ENCODE measurements around the gene DNAJC13.

Gene DNAJC13

DNA sequence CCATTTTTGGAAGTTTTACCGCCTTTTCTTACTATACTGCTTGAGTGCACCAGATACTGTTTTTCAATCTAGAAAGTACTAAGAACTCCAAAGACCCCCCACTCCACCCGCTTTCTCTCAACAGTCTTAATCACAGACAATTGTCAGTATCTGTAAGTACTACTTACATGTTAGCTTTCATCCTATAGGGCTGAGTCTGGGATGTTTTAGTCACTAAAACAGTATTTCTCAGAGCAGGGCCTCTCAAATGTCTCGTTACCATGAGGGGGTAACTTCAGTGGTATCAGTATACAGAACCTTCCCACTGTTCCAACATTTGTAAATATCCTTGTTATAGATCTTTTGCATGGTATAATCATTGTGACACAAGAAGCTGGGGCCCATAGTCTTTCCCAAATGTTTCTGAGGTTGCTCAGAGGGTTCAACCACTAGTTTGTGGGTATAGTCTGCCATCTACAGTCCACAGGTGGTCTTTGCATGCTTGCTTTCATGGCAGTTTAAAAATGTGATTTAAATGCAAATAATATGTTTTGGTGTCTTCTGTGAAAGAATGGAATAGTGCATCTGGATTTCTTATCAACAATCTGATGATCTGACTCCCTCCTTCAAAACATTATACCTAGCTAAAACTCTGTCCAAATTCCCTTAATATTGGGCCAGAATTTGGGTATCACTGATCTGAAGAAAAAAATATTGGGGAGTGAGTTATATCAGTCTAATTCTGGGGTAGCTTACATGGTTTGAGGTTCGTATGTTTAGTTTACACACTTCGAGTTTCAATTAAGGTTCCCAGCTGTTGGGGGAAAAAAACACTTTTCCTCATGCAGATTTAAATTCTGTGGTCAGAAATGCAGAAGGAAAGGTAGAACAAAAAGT, 18.0 kb upstream of the DNAJC13 start:
- DNase-seq (ENCODE audit: insufficient read length, low spot score), result no peak
- TF ChIP-seq, protein P1, sequence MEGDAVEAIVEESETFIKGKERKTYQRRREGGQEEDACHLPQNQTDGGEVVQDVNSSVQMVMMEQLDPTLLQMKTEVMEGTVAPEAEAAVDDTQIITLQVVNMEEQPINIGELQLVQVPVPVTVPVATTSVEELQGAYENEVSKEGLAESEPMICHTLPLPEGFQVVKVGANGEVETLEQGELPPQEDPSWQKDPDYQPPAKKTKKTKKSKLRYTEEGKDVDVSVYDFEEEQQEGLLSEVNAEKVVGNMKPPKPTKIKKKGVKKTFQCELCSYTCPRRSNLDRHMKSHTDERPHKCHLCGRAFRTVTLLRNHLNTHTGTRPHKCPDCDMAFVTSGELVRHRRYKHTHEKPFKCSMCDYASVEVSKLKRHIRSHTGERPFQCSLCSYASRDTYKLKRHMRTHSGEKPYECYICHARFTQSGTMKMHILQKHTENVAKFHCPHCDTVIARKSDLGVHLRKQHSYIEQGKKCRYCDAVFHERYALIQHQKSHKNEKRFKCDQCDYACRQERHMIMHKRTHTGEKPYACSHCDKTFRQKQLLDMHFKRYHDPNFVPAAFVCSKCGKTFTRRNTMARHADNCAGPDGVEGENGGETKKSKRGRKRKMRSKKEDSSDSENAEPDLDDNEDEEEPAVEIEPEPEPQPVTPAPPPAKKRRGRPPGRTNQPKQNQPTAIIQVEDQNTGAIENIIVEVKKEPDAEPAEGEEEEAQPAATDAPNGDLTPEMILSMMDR (IDR thresholded peaks at IDR 0.05; ENCODE audit: insufficient read depth, missing control alignments), result peak; percentile 77
- peak; percentile 35 for FAIRE-seq

DNA sequence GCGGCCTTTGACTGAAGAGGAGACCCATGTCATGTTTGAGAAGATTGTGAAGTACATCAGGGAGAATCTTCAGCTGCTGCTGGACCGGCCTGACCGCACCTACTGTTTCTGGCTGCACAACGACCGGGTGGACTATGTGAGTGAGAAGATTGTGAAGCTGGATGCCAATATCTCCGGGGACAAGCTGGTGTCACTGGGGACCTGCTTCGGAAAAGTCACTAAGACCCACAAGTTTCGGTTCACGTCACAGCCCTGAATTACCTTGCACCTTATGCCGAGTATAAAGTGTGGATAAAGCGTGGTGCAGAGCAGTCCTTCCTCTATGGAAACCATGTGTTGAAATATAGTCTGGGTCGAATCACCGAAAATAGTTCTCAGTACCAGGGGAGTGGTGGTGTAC, 16.0 kb upstream of the DNAJC13 start:
- no peak for FAIRE-seq

DNA sequence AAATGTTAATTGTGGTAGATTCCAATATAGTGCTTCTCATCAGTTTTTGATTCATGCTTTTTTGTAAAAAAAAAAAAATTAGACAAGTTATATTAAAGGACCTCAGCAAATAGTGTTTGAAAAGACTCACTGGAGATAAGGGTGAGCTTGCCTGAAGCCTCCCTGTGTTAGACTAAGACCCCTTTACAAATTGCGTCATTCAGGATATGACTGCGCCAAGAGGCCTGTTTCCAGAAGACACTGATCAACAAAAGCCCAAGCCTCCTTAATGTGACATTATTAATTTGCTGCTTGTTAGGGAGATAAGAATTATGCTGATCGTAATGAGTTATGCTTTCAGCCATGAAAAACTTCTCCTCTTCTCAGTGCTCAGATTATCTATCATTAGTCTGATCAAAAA, 13.0 kb upstream of the DNAJC13 start:
- TF ChIP-seq, protein P1 (IDR thresholded peaks at IDR 0.05; ENCODE audit: insufficient read depth, missing control alignments), result no peak
- no peak for DNase-seq (ENCODE audit: insufficient read length, low spot score)
- FAIRE-seq, result no peak

More for the DNA sequence above, 16.0 kb upstream of the DNAJC13 start:
- DNase-seq (ENCODE audit: insufficient read length, low spot score), result no peak
- TF ChIP-seq, protein P1 (IDR thresholded peaks at IDR 0.05; ENCODE audit: insufficient read depth, missing control alignments), result no peak

DNA sequence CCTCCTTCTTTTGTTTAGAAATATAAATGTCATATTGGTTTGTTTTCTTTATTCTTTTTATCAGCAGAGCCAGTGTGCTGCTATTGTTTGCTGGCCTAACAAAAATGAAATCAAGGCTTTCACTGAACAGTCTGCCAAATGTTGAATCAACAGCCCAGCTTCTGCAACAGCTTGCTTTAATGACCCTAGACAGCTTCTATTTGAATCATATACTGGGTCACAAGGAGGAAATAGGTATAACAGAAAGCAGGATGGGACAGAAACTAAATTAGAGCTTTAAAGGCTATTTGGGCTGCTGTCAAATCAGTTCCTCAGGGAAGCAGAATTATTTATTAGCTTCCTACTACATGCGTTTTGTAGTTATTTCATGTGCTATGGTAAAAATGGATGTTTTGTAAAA, 12.1 kb upstream of the DNAJC13 start:
- FAIRE-seq (no peak), DNase-seq (ENCODE audit: insufficient read length, low spot score) (no peak)
- TF ChIP-seq, protein P1 (IDR thresholded peaks at IDR 0.05; ENCODE audit: insufficient read depth, missing control alignments), result no peak

DNA sequence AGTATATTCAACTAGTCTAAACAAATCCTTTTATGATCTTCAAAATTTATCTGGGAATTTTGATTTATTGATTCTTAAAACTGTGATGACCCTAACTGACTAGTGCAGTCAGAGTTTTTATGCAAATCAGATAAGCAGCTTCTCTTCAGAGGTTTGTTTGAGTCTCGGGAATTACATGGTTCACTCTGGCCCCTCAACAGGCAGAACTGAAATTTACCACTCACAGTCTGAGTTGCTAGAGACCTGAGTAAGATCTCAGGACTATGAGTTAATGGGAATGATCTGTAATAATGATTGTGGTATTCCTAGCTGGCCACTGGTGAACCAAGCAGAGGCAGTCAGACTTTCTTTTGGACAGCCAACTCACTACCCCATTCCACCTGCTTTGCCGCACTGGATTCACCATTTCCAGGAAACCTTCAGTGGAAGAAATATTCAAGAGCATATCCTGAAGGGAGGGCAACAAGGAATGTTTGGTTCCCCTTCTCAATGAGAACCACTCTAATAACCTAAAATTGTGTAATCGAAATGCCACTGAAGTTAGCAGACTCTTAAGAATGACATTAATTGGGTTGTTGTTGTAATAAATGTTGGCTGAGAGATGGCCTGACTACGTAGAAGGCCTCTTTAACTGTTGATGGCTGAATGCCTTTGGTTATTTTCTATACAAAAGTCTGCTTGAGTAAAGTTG, 11.5 kb upstream of the DNAJC13 start:
- TF ChIP-seq, protein P1 (IDR thresholded peaks at IDR 0.05; ENCODE audit: insufficient read depth, missing control alignments), result no peak
- DNase-seq (ENCODE audit: insufficient read length, low spot score), result no peak
- FAIRE-seq, result no peak

DNA sequence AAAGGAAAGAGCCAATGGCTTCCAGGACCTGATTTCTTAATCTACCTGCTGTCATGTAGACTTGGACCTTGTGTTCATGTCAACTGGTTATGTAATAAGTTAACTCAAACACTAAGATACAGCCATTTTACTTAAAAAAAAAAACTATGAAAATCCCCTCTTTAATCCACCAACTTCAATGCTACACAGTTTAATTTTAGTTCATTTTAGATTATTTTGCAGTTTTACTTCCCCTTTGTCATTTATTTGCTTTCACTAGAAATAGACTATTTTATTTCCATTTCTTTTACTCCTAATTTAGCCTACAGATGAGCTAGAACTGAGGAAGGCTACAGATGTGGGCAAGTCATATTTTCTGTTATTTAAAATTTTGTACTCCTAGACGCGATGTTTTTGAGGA, 10.7 kb upstream of the DNAJC13 start:
- DNase-seq (ENCODE audit: insufficient read length, low spot score), result no peak
- FAIRE-seq, result no peak
- TF ChIP-seq, protein P1 (IDR thresholded peaks at IDR 0.05; ENCODE audit: insufficient read depth, missing control alignments), result no peak

DNA sequence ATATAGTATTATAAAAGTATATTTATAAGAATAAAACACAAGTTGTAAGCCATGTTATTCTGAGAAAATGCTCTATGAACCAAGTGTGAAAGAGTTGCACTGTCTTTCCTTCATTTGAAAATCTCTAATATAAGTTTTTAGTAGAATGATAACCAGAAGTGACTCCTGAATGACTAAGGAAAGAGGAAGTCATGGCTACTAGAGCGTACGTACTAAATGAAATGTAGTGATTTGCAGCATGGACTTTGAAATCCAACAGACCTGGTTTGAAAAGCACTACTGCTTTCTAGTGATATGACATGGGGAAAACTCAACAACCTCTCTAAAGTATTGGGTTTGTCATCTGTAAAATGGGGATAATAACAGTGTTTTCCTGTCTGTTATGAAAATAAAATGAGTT, 10.3 kb upstream of the DNAJC13 start:
- no peak for DNase-seq (ENCODE audit: insufficient read length, low spot score)
- TF ChIP-seq, protein P1 (IDR thresholded peaks at IDR 0.05; ENCODE audit: insufficient read depth, missing control alignments), result no peak
- FAIRE-seq, result no peak

Data from D721Med (cell line).